GM04504 (cell line): ENCODE results near the gene CYP4F2.
"Not testable (repeated sequence)": the region's sequence is repeated elsewhere in the genome, so short reads cannot be mapped to it uniquely, and the experiment has no call there.

Experiments
- DNase-seq: peaks from one replicate; pipeline ENCODE4 v3.0.0-alpha.2; 2012; ENCODE audit warnings: low read depth

Gene CYP4F2

DNA sequence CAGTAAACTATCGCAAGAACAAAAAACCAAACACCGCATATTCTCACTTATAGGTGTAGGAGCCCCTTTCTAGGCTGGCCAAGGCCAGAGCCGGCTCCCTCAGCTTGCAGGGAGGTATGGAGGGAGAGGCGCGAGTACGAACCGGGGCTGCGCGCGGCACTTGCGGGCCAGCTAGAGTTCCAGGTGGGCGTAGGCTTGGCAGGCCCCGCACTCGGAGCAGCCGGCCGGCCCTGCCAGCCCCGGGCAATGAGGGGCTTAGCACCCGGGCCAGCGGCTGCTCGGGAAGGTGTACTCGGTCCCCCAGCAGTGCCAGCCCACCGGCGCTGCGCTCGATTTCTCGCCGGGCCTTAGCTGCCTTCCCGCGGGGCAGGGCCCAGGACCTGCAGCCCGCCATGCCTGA lies 1.7 kb upstream of the CYP4F2 start:
- not testable (repeated sequence) for DNase-seq

DNA sequence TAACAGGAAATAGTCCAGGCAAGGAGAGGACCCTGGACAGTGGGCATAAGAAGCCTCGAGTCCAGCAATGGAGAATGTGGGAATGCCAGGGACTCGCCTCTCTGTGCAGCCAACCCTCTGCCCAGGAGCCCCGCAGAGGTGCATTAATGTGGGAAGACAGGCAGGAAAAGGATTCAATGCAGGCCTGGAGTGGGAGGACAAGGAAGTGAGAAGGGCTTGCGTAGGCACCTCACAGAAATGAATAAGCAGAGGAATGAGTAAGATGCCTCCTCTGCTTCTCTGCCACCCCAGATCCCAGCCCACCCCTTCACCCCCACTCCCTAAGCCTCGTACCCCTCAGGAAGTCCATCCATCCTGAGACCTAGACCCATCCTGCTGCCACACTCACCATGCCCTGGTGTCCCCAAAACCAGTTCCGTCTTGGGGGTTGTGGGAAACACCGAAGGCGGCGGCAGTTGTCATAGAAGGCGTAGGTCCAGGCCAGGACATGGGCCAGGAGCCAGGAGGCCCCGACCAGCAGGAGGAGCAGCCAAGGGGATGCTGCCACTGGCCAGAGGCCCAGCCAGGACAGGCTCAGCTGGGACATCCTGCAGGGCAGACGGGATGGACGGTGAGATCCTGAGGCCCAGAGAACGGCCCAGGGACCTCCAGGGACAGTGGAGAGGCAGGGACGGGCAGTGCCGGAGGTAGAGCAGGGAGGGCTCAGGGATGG lies 692 bp downstream of the CYP4F2 start:
- DNase-seq, result no peak

DNA sequence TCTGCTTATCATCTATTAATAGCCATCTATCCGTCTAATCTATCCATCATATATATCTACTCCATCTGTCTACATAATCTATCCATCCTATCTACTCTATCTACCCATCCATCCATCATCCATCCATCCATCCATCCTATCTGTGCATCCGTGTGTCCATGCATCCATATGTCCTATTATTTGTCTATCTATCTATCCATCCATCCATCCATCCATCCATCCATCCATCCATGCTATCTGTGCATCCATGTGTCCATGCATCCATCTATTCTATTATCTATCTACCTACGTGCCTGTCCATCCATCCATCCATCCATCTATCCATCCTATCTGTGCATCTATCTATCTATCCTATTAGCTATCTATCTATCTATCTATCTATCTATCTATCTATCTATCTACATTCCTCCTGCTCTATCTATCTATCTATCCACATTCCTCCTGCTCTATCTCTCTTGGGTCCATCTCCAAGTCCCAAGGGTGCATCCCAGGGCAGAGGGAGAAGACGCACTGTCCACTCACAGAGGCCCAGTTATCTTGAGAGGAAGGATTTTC lies 1.9 kb downstream of the CYP4F2 start:
- DNase-seq, result no peak

DNA sequence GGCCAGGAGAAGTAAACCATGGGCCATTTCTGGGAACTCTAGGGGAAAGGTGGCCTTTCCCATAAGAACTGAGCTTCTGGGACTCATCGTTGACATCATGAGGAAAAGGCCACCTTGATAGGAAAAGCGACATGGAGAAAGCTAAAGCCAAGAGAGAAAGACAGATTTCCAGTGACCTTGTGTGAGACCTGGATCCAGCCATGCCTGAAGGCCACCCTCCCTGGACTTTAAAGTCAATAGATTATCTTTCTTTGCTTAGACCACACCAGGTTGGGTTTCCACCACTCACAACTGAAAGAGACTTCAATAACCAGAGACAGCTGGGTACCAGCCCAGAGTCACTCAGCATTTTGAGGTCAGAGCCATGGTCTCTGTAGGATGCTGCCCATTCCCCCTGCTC lies 3.5 kb downstream of the CYP4F2 start:
- DNase-seq, result no peak

DNA sequence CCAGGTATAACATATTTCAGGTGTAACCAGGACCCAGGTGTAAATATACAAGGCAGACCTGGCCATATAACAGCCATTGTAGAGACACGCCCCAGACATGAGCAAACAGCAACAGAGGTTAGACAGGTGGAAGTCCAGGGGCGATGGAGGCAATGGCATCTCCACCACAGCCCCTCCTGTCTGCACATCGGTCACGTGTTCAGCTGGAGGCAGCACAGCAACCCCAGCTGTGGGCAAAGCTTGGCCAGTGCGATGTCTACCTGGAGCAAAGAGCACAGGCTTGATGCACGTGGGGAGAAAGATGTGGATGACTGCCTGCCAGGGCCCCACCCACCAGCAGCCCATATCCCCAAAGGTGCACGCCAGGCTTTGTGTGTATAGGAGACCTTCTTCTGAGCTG lies 4.4 kb downstream of the CYP4F2 start:
- no peak for DNase-seq

DNA sequence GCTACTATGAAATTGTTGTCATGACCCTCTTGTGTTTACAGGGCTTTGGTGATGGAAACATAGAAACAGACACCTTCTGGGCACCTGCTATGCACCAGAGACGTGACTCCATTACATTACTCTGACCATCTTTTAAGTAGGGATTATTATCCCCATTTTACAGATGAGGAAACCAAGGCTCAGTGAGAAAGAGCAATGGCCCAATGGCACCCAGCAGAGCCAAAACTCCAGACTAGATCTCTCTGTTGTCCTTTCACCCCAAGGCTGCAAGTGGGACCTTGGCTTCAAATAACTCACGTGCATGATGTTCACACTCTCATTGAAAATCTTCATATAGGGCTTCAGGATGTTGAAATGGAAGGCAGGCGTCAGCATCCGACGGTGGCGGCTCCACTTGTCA lies 5.9 kb downstream of the CYP4F2 start:
- no peak for DNase-seq

DNA sequence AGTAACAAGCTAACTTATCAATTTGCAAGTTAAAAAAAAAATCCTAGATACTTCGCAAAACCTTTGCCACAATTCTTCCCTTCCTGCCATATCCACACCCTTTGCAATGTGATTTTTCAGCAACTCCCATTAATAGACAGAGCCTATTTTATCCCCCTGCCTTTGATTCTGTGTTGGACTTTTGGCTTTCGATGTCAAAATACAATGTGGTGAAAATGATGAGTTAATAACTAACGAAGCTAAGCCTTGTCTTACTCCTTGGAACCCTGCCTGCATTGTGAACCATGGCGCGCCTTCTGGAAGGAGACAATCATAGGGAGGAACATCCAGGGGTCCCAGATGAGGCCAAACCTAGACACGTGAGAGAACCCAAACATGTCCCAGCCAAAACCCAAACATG lies 6.4 kb downstream of the CYP4F2 start:
- DNase-seq, result no peak

DNA sequence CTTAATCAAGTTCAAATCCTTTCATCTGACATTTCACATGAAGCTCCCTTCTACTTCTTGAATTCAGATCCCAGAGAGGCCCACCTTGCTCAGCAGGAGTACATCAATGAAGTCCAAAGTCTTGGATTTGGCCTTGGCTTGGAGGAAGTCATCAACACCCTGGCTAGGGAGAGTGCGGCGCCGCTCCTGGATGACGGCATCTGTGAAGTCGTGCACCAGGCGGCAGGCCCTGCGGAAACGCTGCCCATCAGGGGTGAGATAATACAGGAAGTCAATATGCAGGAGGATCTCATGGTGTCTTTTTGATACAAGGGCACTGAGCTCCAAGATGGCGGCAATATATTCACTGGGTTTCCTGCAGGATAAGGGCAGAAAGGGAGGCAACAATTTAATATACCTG lies 8.5 kb downstream of the CYP4F2 start:
- DNase-seq, result not testable (repeated sequence)

DNA sequence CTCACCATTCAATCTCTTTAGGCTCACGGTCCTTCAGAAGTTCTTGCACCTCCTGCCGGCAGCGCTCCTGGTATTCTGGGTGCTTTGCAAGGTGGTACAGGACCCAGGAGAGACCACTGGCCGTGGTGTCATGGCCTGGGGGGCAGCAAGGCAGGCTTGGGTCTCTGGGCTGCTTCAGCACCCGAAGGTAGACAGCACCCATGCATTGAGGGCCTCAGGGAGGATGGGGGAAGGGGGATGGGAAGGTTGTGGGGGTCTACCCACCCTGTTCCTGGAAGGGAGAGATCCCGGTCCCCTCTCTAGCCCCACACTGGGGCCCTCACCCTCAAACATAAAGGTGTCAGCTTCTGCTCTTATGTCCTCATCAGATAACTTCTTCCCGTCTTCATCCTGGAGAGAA lies 12.0 kb downstream of the CYP4F2 start:
- no peak for DNase-seq

DNA sequence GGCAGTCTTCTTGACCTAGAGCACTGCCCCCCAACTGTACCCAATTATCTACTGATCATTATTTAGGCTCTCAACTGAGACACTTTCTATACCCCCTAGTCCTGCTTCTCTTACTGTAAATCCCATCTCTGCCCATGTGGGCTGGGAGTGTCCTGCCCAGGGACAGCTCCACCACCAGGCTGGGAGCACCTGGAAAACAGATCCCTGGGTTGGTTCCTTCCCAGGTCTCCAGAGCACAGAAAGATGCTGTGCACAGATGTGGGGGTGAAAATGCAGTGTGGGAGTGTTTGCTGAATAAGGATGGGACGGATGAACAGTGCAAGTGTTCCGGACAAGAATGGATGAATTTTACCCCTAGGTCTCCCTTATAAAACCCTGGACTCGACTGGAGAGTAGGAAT lies 12.7 kb downstream of the CYP4F2 start:
- DNase-seq, result no peak

DNA sequence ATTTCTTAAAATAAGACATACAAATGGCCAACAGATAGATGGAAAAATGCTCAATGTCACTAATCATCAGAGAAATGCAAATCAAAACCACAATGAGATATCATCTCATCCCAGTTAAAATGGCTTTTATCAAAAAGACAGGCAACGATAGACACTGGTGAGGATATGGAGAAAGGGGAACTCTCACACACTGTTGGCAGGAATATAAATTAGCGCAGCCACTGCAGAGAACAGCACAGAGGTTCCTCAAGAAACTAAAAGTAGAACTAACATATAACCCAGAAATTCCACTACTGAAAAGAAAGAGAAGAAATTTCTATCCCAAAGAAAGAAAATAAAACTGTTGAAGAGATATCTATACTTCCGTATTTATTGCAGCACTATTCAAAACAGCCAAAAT lies 14.5 kb downstream of the CYP4F2 start:
- DNase-seq, result not testable (repeated sequence)

DNA sequence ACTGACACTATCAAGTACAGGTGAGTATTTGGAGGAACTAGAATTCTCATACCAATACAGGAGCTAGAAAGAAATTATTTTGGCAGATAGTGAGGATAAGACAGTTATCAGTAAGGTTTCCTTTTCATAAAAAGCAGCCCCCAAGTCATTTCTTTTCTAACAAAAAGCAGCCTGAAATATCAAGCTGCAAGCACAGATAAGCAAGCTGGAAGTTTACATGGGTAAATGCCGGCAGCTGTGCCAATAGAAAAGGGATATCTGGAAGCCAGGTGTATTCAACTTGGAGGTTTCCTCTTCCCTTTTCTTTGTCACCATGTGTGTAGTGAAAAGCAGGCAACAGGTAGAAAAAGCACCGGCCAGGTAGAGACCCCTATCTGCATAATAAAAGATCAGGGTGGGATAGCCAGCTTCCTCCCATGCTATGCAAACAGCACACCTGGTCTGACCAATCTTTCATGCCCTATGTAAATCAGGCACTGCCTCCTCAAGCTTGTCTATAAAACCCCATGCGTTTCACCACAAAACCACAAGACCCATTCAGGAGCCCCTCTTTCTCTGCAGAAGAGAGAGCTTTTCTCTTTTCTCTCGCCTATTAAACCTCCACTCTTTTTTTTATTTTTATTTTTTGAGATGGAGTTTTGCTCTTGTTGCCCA lies 22.9 kb downstream of the CYP4F2 start:
- no peak for DNase-seq

DNA sequence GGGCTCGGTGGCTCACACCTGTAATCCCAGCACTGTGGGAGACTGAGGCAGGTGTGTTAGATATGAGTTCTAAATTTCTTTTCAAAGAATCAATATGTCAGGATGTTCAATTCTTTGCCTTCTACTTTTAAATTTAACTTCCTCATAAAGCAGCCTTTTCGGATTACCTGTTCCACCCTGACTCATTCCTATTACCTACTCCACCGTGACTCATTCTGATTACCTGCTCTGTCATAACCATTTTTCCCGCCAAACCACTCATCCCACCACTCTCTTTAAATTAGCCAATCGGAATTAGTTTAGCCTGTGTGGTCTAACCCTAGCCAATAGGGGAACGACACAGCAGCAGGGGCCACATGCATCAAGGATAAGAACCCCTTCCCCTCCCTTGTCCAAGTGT lies 24.1 kb downstream of the CYP4F2 start:
- DNase-seq, result not testable (repeated sequence)

DNA sequence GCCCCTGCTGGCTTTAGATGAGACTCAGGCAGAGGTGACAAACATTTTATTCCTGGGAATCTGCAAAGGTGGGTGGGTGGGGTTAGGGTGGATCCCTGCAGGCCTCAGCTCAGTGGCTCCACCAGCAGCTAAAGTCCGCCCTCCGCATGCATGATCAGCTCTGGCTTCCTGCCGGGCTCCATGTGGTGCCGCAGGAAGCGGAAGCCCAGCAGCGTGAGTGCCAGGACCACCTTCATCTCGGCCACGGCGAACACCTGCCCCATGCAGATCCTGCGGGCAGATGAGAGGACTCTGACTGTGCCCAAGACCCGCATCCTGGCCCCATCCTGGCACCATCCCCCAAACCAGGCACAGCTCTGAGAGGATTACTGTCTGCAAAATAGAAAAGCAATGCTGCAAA lies 26.3 kb downstream of the CYP4F2 start:
- DNase-seq, result no peak

DNA sequence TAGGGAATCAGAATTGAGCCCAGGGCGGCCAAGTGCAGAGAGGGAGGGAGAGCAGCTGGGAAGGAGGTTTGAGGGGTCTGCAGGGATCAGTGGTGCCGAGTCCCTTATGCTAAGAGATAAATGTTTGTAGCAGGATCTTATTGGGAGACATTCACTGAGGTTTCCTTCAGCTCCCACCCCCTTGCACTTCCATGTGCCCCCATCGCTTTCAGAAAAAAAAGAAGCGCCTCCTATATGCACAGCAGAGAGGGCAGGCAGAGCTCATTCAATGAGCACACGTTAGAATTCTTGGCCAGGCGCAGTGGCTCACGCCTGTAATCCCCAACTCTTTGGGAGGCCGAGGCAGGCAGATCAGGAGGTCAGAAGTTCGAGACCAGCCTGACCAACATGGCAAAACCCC lies 28.0 kb downstream of the CYP4F2 start:
- DNase-seq, result no peak

DNA sequence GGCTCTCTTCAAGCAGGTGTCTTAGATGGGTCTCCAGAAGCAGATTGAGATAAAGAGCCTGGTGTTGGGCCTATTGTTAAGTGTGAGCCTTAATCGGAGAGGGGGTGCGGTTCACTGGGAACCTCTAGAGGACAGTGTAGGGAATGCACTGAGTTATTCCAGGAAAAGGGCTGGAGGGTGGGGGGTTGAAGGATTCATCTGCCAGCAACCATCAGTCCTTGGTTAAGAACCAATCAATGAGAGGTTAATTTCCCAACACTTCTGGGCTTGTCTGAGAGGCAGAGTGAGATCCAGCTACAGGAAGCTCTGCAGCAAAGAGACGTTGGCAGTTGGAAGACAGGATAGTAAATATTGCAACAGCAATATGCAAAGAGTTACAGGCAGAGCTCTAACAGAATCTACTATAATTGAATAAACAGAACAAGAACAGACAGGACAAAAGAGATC lies 28.7 kb downstream of the CYP4F2 start:
- no peak for DNase-seq

DNA sequence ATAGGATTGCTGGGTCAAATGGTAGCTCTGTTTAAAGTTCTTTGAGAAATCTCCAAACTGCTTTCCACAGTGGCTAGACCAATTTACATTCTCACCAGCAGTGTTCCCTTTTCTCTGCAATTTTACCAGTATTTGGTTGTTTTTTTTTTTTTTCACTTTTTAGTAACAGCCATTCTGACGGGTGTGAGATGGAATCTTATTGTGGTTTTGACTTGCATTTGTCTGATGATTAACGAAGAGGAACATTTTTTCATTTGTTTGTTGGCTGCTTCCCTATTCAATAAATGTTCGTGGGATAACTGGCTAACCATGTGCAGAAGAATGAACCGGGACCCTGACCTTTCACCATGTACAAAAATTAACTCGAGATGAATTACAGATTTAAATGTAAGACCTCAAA lies 31.2 kb downstream of the CYP4F2 start:
- DNase-seq, result no peak

DNA sequence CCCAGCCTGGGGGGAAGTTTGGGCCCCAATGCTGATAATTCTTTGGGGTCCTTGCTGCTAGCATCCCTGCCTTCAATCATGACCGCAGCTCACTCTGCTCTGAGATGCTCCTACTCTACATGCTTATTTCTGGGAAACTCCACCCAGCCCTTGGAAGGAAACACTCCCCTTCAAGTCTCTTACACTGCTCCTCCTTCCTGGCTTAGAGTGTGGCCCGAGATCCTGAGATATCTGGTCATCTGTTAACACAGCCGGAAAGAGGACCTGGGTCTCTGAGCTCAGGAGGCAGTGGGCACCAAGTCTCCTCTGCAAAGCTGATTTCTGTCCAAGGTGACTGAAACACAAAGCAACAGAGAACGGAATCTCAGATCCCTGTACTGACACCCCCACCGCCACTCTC lies 33.0 kb downstream of the CYP4F2 start:
- no peak for DNase-seq

DNA sequence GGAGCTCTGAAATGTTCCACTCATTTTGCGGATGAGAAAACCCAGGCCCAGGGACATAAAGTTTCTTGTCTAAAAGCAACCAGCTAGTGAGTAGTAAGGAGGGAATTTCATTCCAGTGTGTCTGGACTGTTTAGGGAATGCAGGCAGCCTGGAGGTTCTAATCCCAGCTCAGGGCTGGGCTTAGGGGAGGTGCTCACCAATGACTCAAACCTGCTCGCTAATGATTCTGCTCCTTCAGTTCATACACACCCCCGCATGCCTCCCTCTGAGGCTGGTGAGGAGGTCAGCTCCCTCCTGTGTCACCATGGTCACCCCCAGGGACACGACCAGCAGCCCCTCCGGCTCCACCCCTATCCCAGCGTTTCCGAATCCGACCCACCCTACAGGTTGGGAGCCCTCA lies 34.6 kb downstream of the CYP4F2 start:
- no peak for DNase-seq

DNA sequence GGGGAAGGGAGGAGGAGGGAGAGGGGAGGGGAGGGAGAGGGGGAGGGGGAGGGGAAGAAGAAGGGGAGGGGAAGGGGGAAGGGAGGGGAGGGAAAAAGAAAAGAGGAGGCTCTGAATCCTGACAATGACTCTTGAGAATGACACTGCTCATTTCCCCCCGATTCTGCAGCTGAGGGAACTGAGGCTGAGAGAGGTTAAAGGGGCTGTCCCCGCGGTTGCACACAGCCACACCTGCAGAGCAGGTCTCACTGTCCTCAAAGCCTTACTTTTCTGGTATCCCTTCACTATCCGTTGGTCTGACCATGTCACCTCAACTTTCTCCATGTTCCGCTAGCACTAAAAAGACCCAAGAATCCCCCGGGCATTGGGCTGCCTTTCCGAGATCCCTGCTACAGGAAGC lies 35.4 kb downstream of the CYP4F2 start:
- DNase-seq, result no peak

DNA sequence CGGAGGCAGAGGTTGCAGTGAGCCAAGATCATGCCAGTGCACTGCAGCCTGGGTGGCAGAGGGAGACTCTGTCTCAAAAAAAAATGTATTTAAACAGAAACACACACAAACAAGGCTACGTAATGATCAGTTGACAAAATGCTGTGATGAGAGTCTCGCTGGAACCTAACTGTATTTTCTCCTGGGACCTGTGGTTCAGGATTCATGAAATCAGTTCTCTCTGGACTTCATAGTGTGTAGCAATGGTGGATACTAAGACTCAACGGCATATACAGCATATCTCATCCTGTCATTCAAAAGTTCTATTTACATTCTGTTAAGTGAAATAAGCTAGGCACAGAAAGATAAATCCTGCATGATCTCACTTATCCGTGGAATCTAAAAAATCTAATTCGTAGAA lies 37.4 kb downstream of the CYP4F2 start:
- DNase-seq, result no peak

DNA sequence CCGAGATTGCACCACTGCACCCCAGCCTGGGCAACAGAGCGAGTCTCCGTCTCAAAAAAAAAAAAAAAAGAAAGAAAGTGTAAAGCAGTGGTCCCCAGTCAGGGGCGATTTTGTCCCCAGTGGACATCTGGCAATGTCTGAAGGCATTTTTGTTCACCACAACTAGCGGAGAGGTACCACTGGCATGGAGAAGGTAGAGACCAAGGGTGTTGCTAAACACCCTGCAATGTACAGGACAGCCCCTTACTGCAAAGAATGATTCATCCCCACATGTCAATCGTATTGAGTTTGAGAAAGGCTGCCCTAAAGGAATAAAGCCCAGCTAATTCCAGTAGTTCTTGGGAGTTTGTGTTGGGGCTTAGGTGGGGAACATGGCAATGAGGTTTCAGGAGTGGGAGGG lies 38.7 kb downstream of the CYP4F2 start:
- DNase-seq, result no peak

DNA sequence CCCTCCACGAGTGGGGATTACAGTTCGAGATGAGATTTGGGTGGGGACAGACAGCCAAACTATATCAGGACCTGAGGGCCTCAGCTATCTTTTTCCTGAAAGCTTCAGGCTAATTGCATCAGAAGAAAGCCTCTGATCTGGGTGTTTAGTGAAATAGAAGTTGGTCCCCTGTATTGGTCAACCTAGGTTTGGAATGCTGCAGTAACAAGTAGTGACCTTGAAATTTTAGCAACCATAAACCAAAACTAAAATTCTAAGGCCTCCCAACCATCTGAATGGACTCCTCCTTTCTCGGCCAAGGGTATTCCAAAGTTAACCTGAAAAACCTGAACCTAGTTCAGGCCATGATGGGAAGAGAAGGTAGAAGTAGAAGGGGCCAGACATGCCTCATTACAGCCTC lies 47.5 kb downstream of the CYP4F2 start:
- no peak for DNase-seq

DNA sequence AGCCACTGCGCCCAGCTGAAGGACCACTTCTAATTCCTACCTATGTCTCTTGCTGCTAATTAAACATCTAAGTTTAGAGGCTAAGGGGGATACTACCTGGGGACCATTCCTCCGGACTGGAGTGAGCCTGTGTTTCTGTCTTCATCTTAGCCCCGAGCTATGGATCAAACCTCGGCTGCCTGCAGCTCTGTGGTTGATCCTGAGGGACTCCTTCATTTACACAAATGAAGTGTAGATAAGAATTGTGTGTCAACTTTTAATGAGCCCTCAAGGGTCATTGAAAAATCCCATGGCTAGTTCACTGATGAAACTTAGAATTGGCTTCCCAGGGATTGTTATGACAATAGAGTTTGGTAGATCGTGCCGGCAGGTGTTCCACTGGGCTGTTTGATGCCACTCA lies 51.0 kb downstream of the CYP4F2 start:
- no peak for DNase-seq
